Endothelial cell of umbilical vein (primary cell): Measurements from ENCODE around the gene GFM2. TPM values are rescaled to one million over a fixed set of nuclear protein-coding genes. Genes with fewer than 3 reads are reported as not detected.

Experiments used
- BruUV-seq: library from RNA; stranded (reverse); fragments of 400-500 nt; replicated peaks from 2 replicates; lab custom pipeline; 2021; lab: Mats Ljungman, UMichigan
- CTCF ChIA-PET: fragments of 300-600, 350-600 bp; sonication (Branson Sonifier 250); formaldehyde crosslinking; loops from one replicate; lab custom pipeline; 2021; ENCODE audit warnings: antibody characterized with exemption, inconsistent platforms; lab: Charles Lee
- POLR2A ChIA-PET: fragments of 300-600, 350-600 bp; sonication (Branson Sonifier 250); formaldehyde crosslinking; loops from one replicate; lab custom pipeline; 2021; ENCODE audit warnings: antibody characterized with exemption, inconsistent platforms; lab: Charles Lee
- DNase-seq: peaks from one replicate; pipeline ENCODE4 v3.0.0-alpha.2; 2011; ENCODE audit warnings: low read depth, low spot score
- FAIRE-seq: peaks from 2 replicates; lab custom pipeline; 2011; peaks lifted over from hg19 to GRCh38; lab: Jason Lieb, UNC
- H2AFZ ChIP-seq: 2 replicates; pipeline ENCODE4 v1.6.0; 2012; ENCODE audit warnings: low read depth, low read length, control low read depth, inconsistent platforms
- H3K27ac ChIP-seq: 2 replicates; pipeline ENCODE4 v1.5.1; 2011; ENCODE audit warnings: low read depth, mild to moderate bottlenecking, control low read depth, low read length, moderate library complexity; ENCODE audit not compliant: insufficient read depth
- H3K27me3 ChIP-seq, 2 experiments: 2 replicates each; pipeline versions ENCODE4 v1.6.0 to v1.6.1; 2011; ENCODE audit warnings: low read length in 2 of 2, mixed read lengths in 1 of 2; ENCODE audit not compliant: control insufficient read depth in 2 of 2, insufficient read depth in 2 of 2
- H3K36me3 ChIP-seq, 2 experiments: 2 replicates in 1 of 2; 3 replicates in 1 of 2; pipeline ENCODE4 v1.5.1; 2011; ENCODE audit warnings: low read length in 2 of 2, mild to moderate bottlenecking in 1 of 2, moderate library complexity in 1 of 2; ENCODE audit not compliant: control insufficient read depth in 2 of 2, insufficient read depth in 2 of 2; ENCODE audit errors: extremely low read depth in 1 of 2
- H3K4me1 ChIP-seq: 3 replicates; pipeline ENCODE4 v1.5.1; 2011; ENCODE audit warnings: mild to moderate bottlenecking, low read length; ENCODE audit not compliant: control insufficient read depth, insufficient read depth; ENCODE audit errors: extremely low read depth
- H3K4me2 ChIP-seq: 2 replicates; pipeline ENCODE4 v1.6.1; 2011; ENCODE audit warnings: low read length, control low read depth, mixed read lengths; ENCODE audit not compliant: insufficient read depth
- H3K4me3 ChIP-seq, 3 experiments: fragments of 200-600 bp in 1 of 3; sonication (generic), shearing (Covaris generic) in 1 of 3; replicated peaks in 1 of 3; 2 replicates each; pipeline ENCODE4 v1.5.1; 2011 to 2016; ENCODE audit warnings: control low read depth in 3 of 3, low read length in 3 of 3, mild to moderate bottlenecking in 2 of 3, inconsistent platforms in 1 of 3, low read depth in 1 of 3, moderate library complexity in 1 of 3; ENCODE audit not compliant: insufficient read depth in 1 of 3
- H3K79me2 ChIP-seq: 2 replicates; pipeline ENCODE4 v1.6.0; 2012; ENCODE audit warnings: low read length, inconsistent platforms; ENCODE audit not compliant: control insufficient read depth, insufficient read depth
- H3K9ac ChIP-seq: replicated peaks from 2 replicates; pipeline ENCODE3; 2011; ENCODE audit warnings: low read length, control low read depth; ENCODE audit not compliant: insufficient read depth; ENCODE audit errors: extremely low read depth
- H3K9me1 ChIP-seq: replicated peaks from 3 replicates; pipeline ENCODE4 v1.6.0; 2011; ENCODE audit warnings: mild to moderate bottlenecking, low read length; ENCODE audit not compliant: control insufficient read depth, insufficient read depth; ENCODE audit errors: extremely low read depth
- H3K9me3 ChIP-seq: replicated peaks from 2 replicates; pipeline ENCODE4 v1.5.1; 2012; ENCODE audit warnings: low read length, inconsistent platforms; ENCODE audit not compliant: control insufficient read depth, insufficient read depth
- H4K20me1 ChIP-seq: replicated peaks from 2 replicates; pipeline ENCODE3; 2011; ENCODE audit warnings: mild to moderate bottlenecking, low read length; ENCODE audit not compliant: control insufficient read depth, insufficient read depth; ENCODE audit errors: extremely low read depth
- CTCF ChIP-seq, 2 donors: IDR thresholded peaks; 1 replicate in 1 of 2; 2 replicates in 1 of 2; pipeline ENCODE4 v1.5.1; 2011; ENCODE audit warnings: low read length in 2 of 2, mild to moderate bottlenecking in 2 of 2, moderate library complexity in 2 of 2, control low read depth in 1 of 2, inconsistent platforms in 1 of 2, low read depth in 1 of 2; ENCODE audit not compliant: insufficient read depth in 1 of 2; ENCODE audit errors: extremely low read depth in 1 of 2
- EZH2 ChIP-seq: IDR thresholded peaks from 2 replicates; pipeline ENCODE4 v1.6.1; 2012; ENCODE audit warnings: borderline replicate concordance, low read depth, mild to moderate bottlenecking, moderate library complexity, low read length, inconsistent platforms; ENCODE audit not compliant: severe bottlenecking
- FOS ChIP-seq: IDR thresholded peaks from 2 replicates; pipeline ENCODE4 v1.6.1; 2011; ENCODE audit warnings: mild to moderate bottlenecking, low read length, moderate library complexity, borderline replicate concordance; ENCODE audit not compliant: insufficient read depth
- GATA2 ChIP-seq: IDR thresholded peaks from 2 replicates; pipeline ENCODE4 v1.7.0; 2011; ENCODE audit warnings: low read depth, mild to moderate bottlenecking, moderate library complexity, mixed read lengths, low read length; ENCODE audit not compliant: insufficient read length, insufficient read depth
- JUN ChIP-seq: IDR thresholded peaks from 2 replicates; pipeline ENCODE4 v1.6.1; 2011; ENCODE audit warnings: borderline replicate concordance, low read depth; ENCODE audit not compliant: insufficient read length, insufficient read depth
- MAX ChIP-seq: IDR thresholded peaks from 2 replicates; pipeline ENCODE4 v1.6.1; 2011; ENCODE audit not compliant: insufficient read depth, insufficient read length
- MYC ChIP-seq: IDR thresholded peaks from one replicate; pipeline ENCODE4 v1.6.1; 2011; ENCODE audit warnings: mild to moderate bottlenecking, low read depth, low read length
- POLR2A ChIP-seq: IDR thresholded peaks from 2 replicates; pipeline ENCODE4 v1.6.1; 2012; ENCODE audit warnings: low read depth, mild to moderate bottlenecking, control low read depth, low read length
- POLR2AphosphoS5 ChIP-seq: IDR thresholded peaks from 2 replicates; pipeline ENCODE4 v1.6.1; 2012; ENCODE audit warnings: low read depth, mild to moderate bottlenecking, control low read depth, low read length, moderate library complexity; ENCODE audit not compliant: insufficient read depth
- dilution Hi-C: fragments of 300-500 bp; cut with MboI; formaldehyde crosslinking; loops from one replicate; pipeline ENCODE4 v1.15.0; 2019; ENCODE audit warnings: low sequenced_read_pairs; ENCODE audit not compliant: extremely low pct_ligation_motif_present
- intact Hi-C: fragments of 100-400 bp; cut with micrococcal nuclease; formaldehyde crosslinking; loops from one replicate; pipeline ENCODE4 v1.10.0; 2022
- polyA plus RNA-seq, 4 experiments: library from polyadenylated mRNA; depleted of rRNA in 3 of 4; stranded (reverse) in 3 of 4; unstranded in 1 of 4; fragments of >200 nt; gene quantifications; 2 replicates each; pipeline versions ENCODE4 v1.2.1 to v1.2.3, GENCODE V29; 2011 to 2012; ENCODE audit warnings: missing spikeins in 1 of 4
- total RNA-seq: library from RNA; stranded (reverse); gene quantifications from 2 replicates; pipeline ENCODE4 v1.2.3, GENCODE V29; 2021

GFM2 gene
- total and polyA plus RNA-seq, 2 donors (not counting 3 experiments of a cell fraction or from before 2014, with no cell fraction given): 16.5 to 29.0 TPM

GRCh38 chr5:74738406-74738805 is 28.5 kb downstream of the GFM2 start:
- no peak overlapping the region for H3K4me2 ChIP-seq
- DNase-seq: no peak
- dilution Hi-C loops: no loop called here
- H3K9me1 ChIP-seq: no peaks in the 10 kb centered on the region
- TF ChIP-seq EZH2: no peak
- no peak for TF ChIP-seq GATA2
- no peak for TF ChIP-seq CTCF (IDR thresholded peaks at IDR 0.05; ENCODE audit: extremely low read depth in 1 of 2, insufficient read depth in 1 of 2, low read depth in 1 of 2, low read length in 2 of 2)
- no peak for TF ChIP-seq FOS
- TF ChIP-seq MYC: no peak
- no peak for TF ChIP-seq POLR2A
- TF ChIP-seq MAX: no peak
- TF ChIP-seq JUN: no peak
- TF ChIP-seq POLR2AphosphoS5: no peak
- FAIRE-seq: no peak
- H3K36me3 ChIP-seq: peaks cover 2 to 3% of the 10 kb centered on the region in 2 experiments
- intact Hi-C loops: no loop called here
- no peak overlapping the region for H2AFZ ChIP-seq
- no peaks in the 10 kb centered on the region for H4K20me1 ChIP-seq
- no peaks in the 10 kb centered on the region for H3K79me2 ChIP-seq
- no peaks in the 10 kb centered on the region for H3K4me1 ChIP-seq
- ChIA-PET POLR2A (no interaction called here), CTCF (interaction anchor here (1.3 to 2.1 kb wide), 2 partner anchors 12 to 23 kb away, joined by 5 to 6 read pairs; no protein-coding TSS in a partner anchor)
- no peaks in the 10 kb centered on the region for H3K27me3 ChIP-seq
- H3K27ac ChIP-seq: no peak overlapping the region
- H3K9ac ChIP-seq: no peak overlapping the region
- no peaks in the 10 kb centered on the region for H3K9me3 ChIP-seq
- no peak overlapping the region for H3K4me3 ChIP-seq
- BruUV-seq: no TSS peak
